ENCODE results near the gene ASIC2. TPM values are rescaled to one million over a fixed set of nuclear protein-coding genes. Genes with fewer than 3 reads are reported as not detected.

Gene ASIC2
- total RNA-seq, 1 experiment from 2014 or later: 0.74 TPM

- H3K27ac ChIP-seq (ENCODE audit: insufficient read length, low read depth, low read length): no peak overlapping the region
- no CpG with 5 or more reads among the region's 1 CpG for WGBS (ENCODE audit: extremely low coverage, insufficient read length, low lambda C conversion rate)
- DNase-seq: no peak
Observed at GRCh38 chr17:32971171-32971570, 321.9 kb downstream of the ASIC2 start.

More at GRCh38 chr17:32971171-32971570, 321.9 kb downstream of the ASIC2 start:
- H2AFZ ChIP-seq (ENCODE audit: low read length): no peak overlapping the region
- H3K23ac ChIP-seq (ENCODE audit: insufficient read length, low read depth, low read length): no peak overlapping the region
- H3K9me3 ChIP-seq (ENCODE audit: control insufficient read depth, low read depth, low read length): no peaks in the 10 kb centered on the region
- no peak overlapping the region for H2BK15ac ChIP-seq (ENCODE audit: low read depth, low read length)
- H3K23me2 ChIP-seq (ENCODE audit: insufficient read length, low read depth, low read length, poor library complexity, severe bottlenecking): no peaks in the 10 kb centered on the region
- Mint-ChIP-seq H3K36me3 (ENCODE audit: insufficient read depth in 1 of 3, low read depth in 3 of 3) (no peaks in the 10 kb centered on the region), H3K27me3 (ENCODE audit: low read depth) (peaks cover 14% of the 10 kb centered on the region), H3K27ac (no peak overlapping the region), H3K9me3 (peaks cover 12% of the 10 kb centered on the region in 2 experiments; a peak in 4 of 5 replicates), H3K4me3 (no peak overlapping the region), H3K4me1 (no peaks in the 10 kb centered on the region)
- H4K5ac ChIP-seq (ENCODE audit: insufficient read length, low read depth, low read length): no peak overlapping the region
- H4K8ac ChIP-seq (replicated peaks; ENCODE audit: insufficient read length, low read depth, low read length): no peak overlapping the region
- no peak overlapping the region for H3K4me2 ChIP-seq (ENCODE audit: insufficient read depth, insufficient read length, low read length)
- H2BK12ac ChIP-seq (ENCODE audit: insufficient read length, low read depth, low read length): no peak overlapping the region
- no peak overlapping the region for H2BK5ac ChIP-seq (ENCODE audit: insufficient read length, low read length)
- no peak overlapping the region for H3K9ac ChIP-seq (ENCODE audit: extremely low read depth, insufficient read length, low read length)
- no peaks in the 10 kb centered on the region for H4K20me1 ChIP-seq (ENCODE audit: control insufficient read depth, insufficient read depth, insufficient read length)
- no peaks in the 10 kb centered on the region for H3K4me1 ChIP-seq (ENCODE audit: insufficient read depth, low read length)
- H3K79me2 ChIP-seq (ENCODE audit: insufficient read depth, low read length): no peaks in the 10 kb centered on the region
- H3K79me1 ChIP-seq (ENCODE audit: insufficient read depth, low read depth, low read length, poor library complexity, severe bottlenecking): no peaks in the 10 kb centered on the region
- no peak overlapping the region for H3K18ac ChIP-seq (ENCODE audit: insufficient read length, low read depth, low read length)
- H3K56ac ChIP-seq (ENCODE audit: insufficient read length, low read depth, low read length): no peak overlapping the region
- H2BK20ac ChIP-seq (ENCODE audit: low read depth, low read length, poor library complexity, severe bottlenecking): no peak overlapping the region
- H3K27me3 ChIP-seq (ENCODE audit: insufficient read depth, low read length): no peaks in the 10 kb centered on the region
- H4K91ac ChIP-seq (ENCODE audit: insufficient read length, low read depth, low read length): no peak overlapping the region
- no peak for TF ChIP-seq CTCF (conservative IDR thresholded peaks at IDR 0.05)
- H2BK120ac ChIP-seq (ENCODE audit: low read depth, low read length, poor library complexity, severe bottlenecking): no peak overlapping the region
- H3K14ac ChIP-seq (ENCODE audit: insufficient read depth, low read length): no peak overlapping the region
- H3T11ph ChIP-seq (ENCODE audit: low read length): no peak overlapping the region
- H3K4ac ChIP-seq (ENCODE audit: low read depth, low read length): no peak overlapping the region
- H2AK5ac ChIP-seq (ENCODE audit: insufficient read length, low read length): no peak overlapping the region

All from H9 (cell line).